GM23338 (cell line): Measurements from ENCODE around the gene PALS2.

Source experiments
- CTCF ChIP-seq, 2 experiments: fragments of 200-600 bp in 1 of 2; sonication (generic) in 1 of 2; conservative IDR thresholded peaks; 2 replicates each; pipeline versions ENCODE4 v1.5.1 to v1.6.1; 2016 to 2017; ENCODE audit warnings: antibody characterized with exemption in 2 of 2, low read depth in 2 of 2, mild to moderate bottlenecking in 2 of 2, moderate library complexity in 1 of 2
- EZH2 ChIP-seq: fragments of 200-600 bp; sonication (generic); IDR thresholded peaks from one replicate; pipeline ENCODE4 v1.8.0; 2017; ENCODE audit warnings: antibody characterized with exemption, mild to moderate bottlenecking, low read depth; ENCODE audit not compliant: unreplicated experiment

GRCh38 chr7:24548390-24548789 is 24.9 kb upstream of the PALS2 start:
- no peak for TF ChIP-seq CTCF (conservative IDR thresholded peaks at IDR 0.05; ENCODE audit: low read depth in 2 of 2)
- TF ChIP-seq EZH2, result no peak
